Measurements from ENCODE around the gene GRXCR1.

GRCh38 chr4:42923431-42923830 is 30.9 kb downstream of the GRXCR1 start:
- TF ChIP-seq CTCF (IDR thresholded peaks at IDR 0.05) (no peak), POLR2A (IDR thresholded peaks at IDR 0.05) (no peak)
